RPMI8226 (cell line): ENCODE data around the gene PDCD6IP.
A peak's percentile ranks its signal among the peaks of the same experiment; 100 is the strongest.
"Not testable (repeated sequence)": the region's sequence is repeated elsewhere in the genome, so short reads cannot be mapped to it uniquely, and the experiment has no call there.

Source experiments
- DNase-seq: peaks from one replicate; pipeline ENCODE4 v3.0.0-alpha.2; 2015

Gene PDCD6IP

DNA sequence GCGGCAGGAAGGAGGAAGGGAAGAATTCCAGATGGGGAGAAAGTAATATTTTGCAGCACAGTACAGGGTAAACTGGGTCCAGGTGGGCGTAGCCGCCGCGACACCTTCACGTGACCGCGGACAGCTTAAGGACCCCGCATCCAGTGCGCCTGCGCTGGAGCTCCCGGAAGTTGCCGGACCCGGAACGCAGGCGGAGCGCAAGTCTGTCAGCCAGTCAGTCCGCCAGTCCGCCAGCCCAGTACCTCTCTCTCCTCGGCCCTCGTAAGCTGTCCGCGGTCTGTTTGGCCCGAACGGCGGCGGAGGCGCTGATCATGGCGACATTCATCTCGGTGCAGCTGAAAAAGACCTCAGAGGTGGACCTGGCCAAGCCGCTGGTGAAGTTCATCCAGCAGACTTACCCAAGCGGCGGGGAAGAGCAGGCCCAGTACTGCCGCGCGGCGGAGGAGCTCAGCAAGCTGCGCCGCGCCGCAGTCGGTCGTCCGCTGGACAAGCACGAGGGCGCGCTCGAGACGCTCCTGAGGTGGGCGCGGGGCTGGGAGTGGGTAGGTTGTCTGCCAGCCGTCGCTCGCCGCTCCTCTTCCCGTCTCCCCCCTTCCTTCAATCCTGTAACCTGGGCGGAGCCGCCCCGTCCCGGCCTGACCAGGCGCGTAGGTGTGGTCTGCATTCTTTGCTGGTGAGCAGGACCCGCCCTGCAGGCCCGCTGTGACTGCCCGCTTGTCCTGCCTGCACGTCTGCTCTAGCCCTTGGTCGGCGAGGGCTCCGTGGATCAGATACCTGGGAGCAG lies at the start of gene PDCD6IP:
PDCD6IP (plus strand) TSS at position 213 of the 784 bp plus-strand sequence; CDS start at position 312, 99 bp downstream.
- DNase-seq, result peak; percentile 93

DNA sequence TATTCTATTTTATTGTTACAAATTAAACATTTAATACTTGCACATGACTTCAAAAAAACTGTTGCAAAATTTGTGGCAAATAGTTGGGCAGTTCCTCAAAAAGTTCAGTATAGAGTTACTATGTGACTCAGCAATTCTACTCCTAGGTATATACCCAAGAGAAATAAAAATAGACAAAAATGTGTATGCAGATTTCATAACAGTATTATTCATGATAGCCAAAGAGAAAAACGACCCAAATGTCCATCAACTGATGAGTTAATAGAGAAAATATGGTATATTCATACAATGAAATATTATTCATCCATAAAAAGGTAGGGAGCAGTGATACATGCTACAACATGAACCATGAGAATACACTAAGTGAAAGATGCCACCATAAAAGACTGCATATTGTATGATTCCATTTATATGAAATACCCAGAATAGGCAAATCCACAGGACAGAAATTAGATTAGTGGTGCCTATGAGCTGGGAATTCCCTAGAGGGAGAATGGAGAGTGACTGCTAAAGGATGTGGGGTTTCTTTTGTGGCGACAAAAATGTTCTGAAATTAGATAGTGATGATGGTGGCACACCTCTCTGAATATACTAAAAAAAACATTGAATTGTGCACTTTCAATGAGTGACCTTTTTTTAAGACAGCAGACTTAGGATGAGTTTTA lies 48.8 kb upstream of the PDCD6IP start:
- DNase-seq, result no peak

DNA sequence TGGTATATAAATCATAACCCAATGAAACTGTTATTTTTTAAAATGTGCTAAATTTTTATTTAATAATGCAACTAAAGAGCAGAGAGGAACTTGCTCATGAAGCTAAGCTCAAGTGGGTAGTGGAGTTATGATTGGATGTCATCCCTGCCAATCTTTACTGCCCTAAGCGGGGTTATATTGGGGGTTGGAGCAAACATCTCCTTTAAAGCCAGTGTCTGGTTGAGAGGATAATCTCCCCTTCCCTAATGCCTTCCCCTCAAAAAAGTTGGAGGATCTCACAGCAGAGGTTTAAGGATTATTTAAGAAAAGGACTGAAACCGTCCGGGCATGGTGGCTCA lies 48.2 kb upstream of the PDCD6IP start:
- no peak for DNase-seq

- no peak for DNase-seq
Observed at GRCh38 chr3:33751336-33751735, 47.1 kb upstream of the PDCD6IP start.

- DNase-seq, result not testable (repeated sequence)
Observed at GRCh38 chr3:33754391-33754790, 44.0 kb upstream of the PDCD6IP start.

DNA sequence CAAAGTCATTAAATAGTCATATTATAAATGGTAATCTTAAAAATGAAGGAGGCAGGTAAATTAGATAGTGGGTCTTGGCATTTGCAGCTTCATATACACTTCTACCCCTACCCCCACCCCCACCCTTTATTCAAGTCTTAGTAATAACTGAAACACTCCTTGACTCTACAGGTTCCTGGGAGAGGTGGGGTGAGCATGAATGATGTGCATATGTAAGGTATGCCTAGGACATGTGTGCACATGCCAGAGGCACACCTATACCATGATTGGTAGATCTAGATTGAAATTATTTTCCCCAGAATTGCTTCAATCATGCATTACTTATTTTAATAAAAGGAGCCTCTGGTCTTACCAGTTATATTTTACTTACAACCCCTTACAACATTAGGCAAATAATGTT lies 40.1 kb upstream of the PDCD6IP start:
- DNase-seq, result no peak

GRCh38 chr3:33758864-33759263 lies 39.6 kb upstream of the PDCD6IP start:
- DNase-seq, result no peak

- DNase-seq, result no peak
Observed at GRCh38 chr3:33768578-33769330, 29.7 kb upstream of the PDCD6IP start.

DNA sequence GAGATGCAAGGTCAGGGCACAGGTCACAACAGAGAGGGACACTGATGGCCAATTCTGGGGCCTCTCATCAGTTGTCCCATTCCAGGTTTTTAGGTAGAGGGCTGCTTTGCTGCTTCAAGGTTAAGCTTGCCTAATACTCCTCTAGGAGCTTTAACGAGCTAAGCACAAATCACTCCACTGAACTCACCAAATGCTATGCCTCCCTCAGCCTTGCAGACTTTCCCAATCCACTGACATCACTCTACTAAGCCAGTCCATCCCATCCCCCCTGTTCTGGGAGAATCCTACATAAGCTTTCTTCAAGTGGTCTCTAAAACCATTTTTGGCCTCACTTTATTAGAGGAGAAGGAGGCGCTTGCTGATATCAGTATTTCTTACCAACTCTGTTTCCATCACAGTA lies 24.8 kb upstream of the PDCD6IP start:
- no peak for DNase-seq

- DNase-seq, result no peak
Observed at GRCh38 chr3:33775363-33775762, 23.1 kb upstream of the PDCD6IP start.

DNA sequence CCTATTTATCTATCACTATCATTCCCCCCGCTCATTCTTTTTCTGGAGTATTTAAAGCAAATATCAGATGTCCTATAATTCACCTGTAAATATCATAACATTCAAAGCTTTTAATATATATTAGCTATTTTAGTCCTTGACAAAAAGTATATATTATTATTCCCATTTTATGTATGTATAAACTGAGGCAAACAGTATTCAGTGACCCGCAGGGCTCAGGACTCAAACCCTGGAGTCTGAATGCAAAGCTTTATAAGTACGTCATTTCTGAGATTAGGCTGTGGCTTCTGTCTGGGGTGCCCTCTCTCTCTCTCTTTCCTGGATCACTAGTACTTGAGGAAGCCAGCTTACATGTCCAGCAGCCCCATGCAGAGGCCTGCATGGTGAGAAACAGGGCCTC lies 20.4 kb upstream of the PDCD6IP start:
- DNase-seq, result no peak

DNA sequence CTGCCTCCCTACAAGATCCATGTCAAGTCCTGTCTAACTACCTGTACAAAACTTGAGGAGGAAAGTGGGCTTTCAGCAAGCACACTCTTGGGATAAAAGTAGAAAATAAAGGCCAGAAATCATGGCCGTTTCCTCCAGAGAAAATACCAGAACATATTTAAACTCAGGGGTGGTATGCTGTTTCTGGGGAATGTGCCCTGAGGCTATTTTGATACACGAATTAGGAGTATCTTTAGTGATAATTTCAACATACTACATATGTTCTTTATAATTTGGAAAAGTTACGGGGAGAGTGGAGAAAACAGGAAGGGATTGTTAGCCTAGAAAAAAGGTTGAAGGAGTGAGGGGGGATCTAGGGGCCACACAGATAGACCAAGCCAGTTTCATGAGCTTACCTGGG lies 18.7 kb upstream of the PDCD6IP start:
- no peak for DNase-seq

DNA sequence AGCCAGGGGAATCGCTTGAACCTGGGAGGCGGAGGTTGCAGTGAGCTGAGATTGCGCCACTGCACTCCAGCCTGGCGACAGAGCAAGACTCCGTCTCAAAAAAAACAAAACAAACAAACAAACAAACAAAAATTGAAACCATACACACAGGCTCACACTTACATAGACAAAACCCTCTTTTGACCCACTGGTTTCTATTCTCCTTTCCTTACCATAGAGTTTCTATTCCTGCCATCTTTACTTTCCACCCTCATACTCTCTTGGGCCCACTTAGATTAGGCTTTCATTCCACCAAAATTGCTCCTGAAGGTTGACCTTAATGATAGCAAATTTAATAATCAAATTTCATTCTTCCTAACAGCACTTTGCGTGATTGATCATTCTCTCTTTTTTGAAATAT lies 17.0 kb upstream of the PDCD6IP start:
- not testable (repeated sequence) for DNase-seq

DNA sequence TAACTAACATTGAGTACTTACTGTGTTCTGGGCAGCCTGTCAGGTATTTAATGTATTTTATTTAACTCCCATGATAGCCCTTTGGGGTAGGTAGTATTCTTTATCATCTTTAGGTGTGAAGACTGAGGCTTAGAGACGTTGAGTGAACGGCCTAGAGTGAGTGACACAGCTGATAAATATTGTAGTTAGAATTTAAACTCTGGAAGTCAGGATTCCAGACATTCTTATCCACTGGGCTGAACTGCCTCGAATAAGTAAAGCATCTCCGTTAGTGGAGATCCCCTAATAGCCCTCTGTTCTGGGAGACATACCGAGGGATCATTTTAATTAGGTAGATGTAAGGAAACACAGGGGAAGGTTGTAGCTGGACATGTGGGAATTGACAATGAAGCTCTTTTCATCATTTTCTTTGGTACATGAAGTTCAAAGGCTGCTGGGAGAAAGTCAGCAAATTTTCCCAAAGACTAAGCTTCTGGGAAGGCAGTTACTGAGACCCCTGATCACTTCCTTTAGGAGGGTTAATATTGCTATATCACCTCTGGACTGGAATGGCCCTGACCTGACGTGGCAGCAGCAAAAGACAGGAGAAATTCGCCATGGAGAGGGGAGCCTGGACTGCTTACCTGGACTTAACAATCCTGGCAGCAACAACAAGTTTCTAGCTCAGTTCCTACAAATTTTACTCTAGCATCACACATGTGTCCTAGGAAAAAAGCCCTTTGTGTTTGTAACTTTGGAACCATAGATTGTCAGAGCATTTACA lies 11.7 kb upstream of the PDCD6IP start:
- no peak for DNase-seq

DNA sequence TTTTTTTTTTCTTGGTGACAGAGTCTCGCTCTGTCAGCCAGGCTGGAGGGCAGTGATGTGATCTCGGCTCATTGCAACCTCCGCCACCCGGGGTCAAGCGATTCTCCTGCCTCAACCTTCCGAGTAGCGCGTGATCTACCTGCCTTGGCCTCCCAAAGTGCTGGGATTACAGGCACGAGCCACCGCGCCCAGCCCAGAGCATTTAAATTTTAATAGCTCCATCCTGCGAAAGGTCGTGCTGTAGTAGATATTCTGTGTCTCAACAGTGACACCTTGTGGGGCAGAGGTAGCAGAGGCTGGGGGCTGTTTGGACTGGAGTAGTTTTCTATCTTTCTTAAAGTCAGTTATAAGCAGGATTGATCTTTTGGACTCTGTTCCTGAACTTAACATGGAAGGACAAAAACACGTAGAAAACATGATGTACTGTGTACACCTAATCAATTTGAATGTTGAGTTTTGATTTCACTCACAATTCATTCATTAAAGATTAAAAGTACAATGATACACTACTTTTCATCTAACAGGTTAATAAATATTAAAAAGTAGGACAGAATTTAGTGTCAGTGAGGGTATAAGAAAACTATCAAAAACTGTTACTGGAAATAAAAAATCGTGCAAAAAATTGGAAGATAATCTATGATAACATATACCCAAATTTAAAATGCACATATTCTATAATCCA lies 11.0 kb upstream of the PDCD6IP start:
- DNase-seq, result peak; percentile 69

GRCh38 chr3:33789183-33789954 lies 9.1 kb upstream of the PDCD6IP start:
- DNase-seq, result no peak

GRCh38 chr3:33790091-33790490 lies 8.3 kb upstream of the PDCD6IP start:
- DNase-seq, result no peak

DNA sequence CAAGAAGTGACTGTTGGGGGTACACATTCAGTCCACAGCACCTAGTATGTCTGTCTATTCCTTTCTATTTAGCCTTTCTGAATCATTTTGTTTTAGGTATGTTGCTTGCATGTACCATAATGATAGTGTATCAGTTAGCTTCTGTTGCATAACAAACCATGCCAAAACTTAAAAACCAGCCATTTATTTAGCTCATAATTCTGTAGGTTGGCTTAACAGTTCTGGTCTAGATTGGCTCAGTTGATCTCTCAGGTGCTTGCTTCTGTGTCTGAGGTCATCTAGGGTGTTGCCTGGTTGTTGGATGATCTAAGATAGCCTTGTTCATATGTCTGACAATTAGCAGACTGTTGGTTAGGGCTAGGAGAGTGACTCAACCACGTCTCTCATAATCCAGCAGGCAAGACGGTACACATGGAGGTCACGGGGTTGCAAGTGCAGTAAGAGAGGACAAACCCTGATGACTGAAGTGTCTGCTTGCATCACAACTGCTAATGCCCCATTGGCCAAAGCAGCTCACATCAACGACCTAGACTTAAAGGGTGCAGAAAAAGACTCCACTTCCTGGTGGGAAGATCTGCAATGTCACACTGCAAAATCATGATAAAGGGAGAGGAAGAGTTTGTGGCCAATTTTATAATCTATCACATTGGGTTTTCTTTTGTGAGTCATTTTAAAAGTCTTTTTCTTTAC lies 6.8 kb upstream of the PDCD6IP start:
- DNase-seq, result no peak

- DNase-seq, result no peak
Observed at GRCh38 chr3:33792167-33792892, 6.1 kb upstream of the PDCD6IP start.

- DNase-seq, result no peak
Observed at GRCh38 chr3:33795131-33795530, 3.3 kb upstream of the PDCD6IP start.
